SU-DHL-6 (cell line): ENCODE measurements around the gene RABL6.

ENCODE experiments used
- H2AFZ ChIP-seq: fragments of 200-600 bp; sonication (generic); 2 replicates; pipeline ENCODE4 v1.6.1; 2014; ENCODE audit warnings: low read depth, mild to moderate bottlenecking, moderate library complexity, mixed read lengths, antibody characterized with exemption, low read length; ENCODE audit not compliant: severe bottlenecking
- H3F3A ChIP-seq: fragments of 200-600 bp; shearing (Covaris generic); 2 replicates; pipeline ENCODE4 v1.6.0; 2016; ENCODE audit warnings: antibody characterized with exemption, mild to moderate bottlenecking; ENCODE audit not compliant: insufficient read depth
- H3K27ac ChIP-seq: fragments of 200-600 bp; sonication (generic); 2 replicates; pipeline ENCODE4 v1.5.1; 2016; ENCODE audit warnings: low read depth, mild to moderate bottlenecking, low read length, moderate library complexity, mixed read lengths
- H3K27me3 ChIP-seq: fragments of 200-600 bp; sonication (generic), shearing (Covaris generic); 2 replicates; pipeline ENCODE4 v1.6.0; 2014; ENCODE audit warnings: mild to moderate bottlenecking, low read length
- H3K36me3 ChIP-seq: fragments of 200-600 bp; sonication (generic); 2 replicates; pipeline ENCODE4 v1.6.1; 2014; ENCODE audit warnings: mild to moderate bottlenecking, low read length, mixed read lengths
- H3K4me2 ChIP-seq: fragments of 300-600, 200-600 bp; shearing (Covaris generic), sonication (generic); 2 replicates; pipeline ENCODE4 v1.6.0; 2014; ENCODE audit warnings: low read length, low read depth, mild to moderate bottlenecking; ENCODE audit not compliant: poor library complexity, severe bottlenecking
- H3K4me3 ChIP-seq: fragments of 200-600 bp; sonication (generic); 2 replicates; pipeline ENCODE4 v1.5.1; 2014; ENCODE audit warnings: antibody characterized with exemption, low read length, mild to moderate bottlenecking, mixed read lengths; ENCODE audit not compliant: insufficient read depth, poor library complexity, severe bottlenecking
- H3K79me2 ChIP-seq: fragments of 200-600 bp; sonication (generic); 2 replicates; pipeline ENCODE4 v1.6.1; 2014; ENCODE audit warnings: mild to moderate bottlenecking, low read length, moderate library complexity; ENCODE audit not compliant: insufficient read depth
- H3K9ac ChIP-seq: fragments of 200-600 bp; sonication (generic); 2 replicates; pipeline ENCODE4 v1.7.0; 2014; ENCODE audit warnings: mild to moderate bottlenecking, low read length
- H3K9me2 ChIP-seq: fragments of 200-600 bp; sonication (generic); replicated peaks from 2 replicates; pipeline ENCODE4 v1.6.1; 2014; ENCODE audit warnings: low read length; ENCODE audit not compliant: insufficient read depth
- H3K9me3 ChIP-seq: fragments of 200-600 bp; sonication (generic); 2 replicates; pipeline ENCODE4 v1.6.1; 2014; ENCODE audit warnings: low read length, mixed read lengths; ENCODE audit not compliant: insufficient read depth
- H4K20me1 ChIP-seq: fragments of 200-600 bp; sonication (generic); 2 replicates; pipeline ENCODE4 v1.6.1; 2014; ENCODE audit warnings: low read depth, mild to moderate bottlenecking, antibody characterized with exemption, low read length, moderate library complexity, mixed read lengths
- CTCF ChIP-seq: fragments of 200-600 bp; sonication (generic); IDR thresholded peaks from one replicate; pipeline ENCODE4 v1.5.1; 2017; ENCODE audit warnings: antibody characterized with exemption, mild to moderate bottlenecking, low read length, moderate library complexity; ENCODE audit not compliant: insufficient read depth, poor library complexity, severe bottlenecking
- EZH2phosphoT487 ChIP-seq: fragments of 200-600 bp; sonication (generic), shearing (Covaris generic); conservative IDR thresholded peaks from 2 replicates; pipeline ENCODE4 v1.6.1; 2018; ENCODE audit warnings: mild to moderate bottlenecking, antibody characterized with exemption, low read length, moderate library complexity, mixed read lengths

RABL6 gene

GRCh38 chr9:136846376-136847087 is 38.8 kb downstream of the RABL6 start:
- no peak for TF ChIP-seq CTCF
- no peak for TF ChIP-seq EZH2phosphoT487
- H3K9me2 ChIP-seq, result no peaks in the 10 kb centered on the region
- H3K79me2 ChIP-seq, result no peaks in the 10 kb centered on the region
- no peak overlapping the region for H3K4me3 ChIP-seq
- H3K4me2 ChIP-seq, result no peak overlapping the region
- no peaks in the 10 kb centered on the region for H3K36me3 ChIP-seq
- no peaks in the 10 kb centered on the region; the same call in 1 of the 2 replicates for H3F3A ChIP-seq
- no peak overlapping the region for H2AFZ ChIP-seq
- no peaks in the 10 kb centered on the region for H3K27me3 ChIP-seq
- no peaks in the 10 kb centered on the region for H3K9me3 ChIP-seq
- H4K20me1 ChIP-seq, result no peaks in the 10 kb centered on the region
- no peak overlapping the region for H3K9ac ChIP-seq
- H3K27ac ChIP-seq, result no peak overlapping the region

GRCh38 chr9:136847088-136847825 is 39.5 kb downstream of the RABL6 start:
- H4K20me1 ChIP-seq, result no peaks in the 10 kb centered on the region
- H3F3A ChIP-seq, result no peaks in the 10 kb centered on the region
- H3K79me2 ChIP-seq, result no peaks in the 10 kb centered on the region
- peak overlapping the region; percentile 91 for H3K4me3 ChIP-seq
- no peak for TF ChIP-seq CTCF
- TF ChIP-seq EZH2phosphoT487, result no peak
- H3K9me2 ChIP-seq, result no peaks in the 10 kb centered on the region
- H3K9me3 ChIP-seq, result no peaks in the 10 kb centered on the region
- H2AFZ ChIP-seq, result no peak overlapping the region
- no peaks in the 10 kb centered on the region for H3K36me3 ChIP-seq
- peak overlapping the region; percentile 58 for H3K4me2 ChIP-seq
- peak overlapping the region; percentile 89 for H3K27ac ChIP-seq
- no peaks in the 10 kb centered on the region for H3K27me3 ChIP-seq
- H3K9ac ChIP-seq, result peak overlapping the region; percentile 81

GRCh38 chr9:136847826-136848392 is 40.2 kb downstream of the RABL6 start:
- Histone ChIP-seq H3K36me3 (no peaks in the 10 kb centered on the region), H3K9me2 (no peaks in the 10 kb centered on the region), H3K9ac (peak overlapping the region; percentile 81), H3K79me2 (no peaks in the 10 kb centered on the region), H2AFZ (peak overlapping the region; percentile 55), H3K9me3 (no peaks in the 10 kb centered on the region), H3K27ac (peak overlapping the region; percentile 89), H3K4me2 (peak overlapping the region; percentile 58), H3F3A (no peaks in the 10 kb centered on the region), H4K20me1 (no peaks in the 10 kb centered on the region), H3K27me3 (no peaks in the 10 kb centered on the region), H3K4me3 (peak overlapping the region; percentile 91)
- TF ChIP-seq CTCF (no peak), EZH2phosphoT487 (no peak)
